BE2C (cell line): ENCODE measurements around the gene RAB11FIP5.
A peak's percentile ranks its signal among the peaks of the same experiment; 100 is the strongest.

Experiments
- DNase-seq: peaks from one replicate; pipeline ENCODE4 v3.0.0-alpha.2; 2020
- H3K27me3 ChIP-seq: fragments of 250-450 bp; sonication (Bioruptor Pico); 2 replicates; pipeline ENCODE4 v1.5.1; 2020; ENCODE audit warnings: mild to moderate bottlenecking
- H3K36me3 ChIP-seq: fragments of 250-450 bp; sonication (Bioruptor Pico); 2 replicates; pipeline ENCODE4 v1.5.1; 2020; ENCODE audit warnings: mild to moderate bottlenecking
- H3K4me1 ChIP-seq: fragments of 250-450 bp; sonication (Bioruptor Pico); 2 replicates; pipeline ENCODE4 v1.5.1; 2020
- H3K4me3 ChIP-seq: 2 replicates; pipeline ENCODE4 v1.5.1; 2011; ENCODE audit warnings: low read depth, low read length
- H3K9me3 ChIP-seq: fragments of 250-450 bp; sonication (Bioruptor Pico); 2 replicates; pipeline ENCODE4 v1.5.1; 2020
- TF ChIP-seq, protein P1 (sequence below): IDR thresholded peaks from 2 replicates; pipeline ENCODE4 v1.5.1; 2012; ENCODE audit warnings: mild to moderate bottlenecking, low read depth, low read length

RAB11FIP5 gene

DNA sequence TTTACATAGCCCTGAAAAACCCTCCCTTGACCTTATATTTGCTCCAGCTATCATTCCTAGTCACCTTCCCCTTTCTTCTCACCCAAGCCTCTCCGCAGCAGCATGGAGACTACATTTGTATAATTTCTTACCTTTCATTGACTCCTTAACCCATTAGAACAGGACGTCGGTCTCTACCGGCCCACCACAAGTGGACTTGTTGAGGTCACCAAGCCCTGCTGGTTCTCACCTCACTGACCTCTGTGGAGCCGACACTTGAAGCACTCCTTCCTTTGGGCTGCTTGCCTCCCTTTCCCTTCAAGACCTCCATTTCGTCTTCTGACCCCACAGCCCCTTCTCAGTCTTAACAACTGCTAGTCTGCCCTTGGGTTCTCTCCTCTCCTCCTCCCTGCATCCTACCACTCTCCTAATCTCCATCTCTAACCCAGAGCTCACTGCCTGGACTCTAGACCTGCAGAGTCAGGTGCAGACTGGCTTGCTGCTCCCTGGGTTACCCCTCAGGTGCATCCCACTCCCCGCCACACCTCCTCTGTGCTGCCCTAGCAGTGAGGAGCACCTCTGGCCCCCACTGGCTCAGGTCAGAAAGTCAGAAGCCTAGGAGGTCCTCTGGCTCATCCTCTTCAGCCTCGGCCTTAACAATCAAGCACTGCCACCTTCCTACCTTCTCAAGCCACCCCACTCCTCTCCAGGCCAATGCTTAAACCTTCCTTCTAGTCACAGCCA lies 35.9 kb downstream of the RAB11FIP5 start:
- H3K27me3 ChIP-seq, result no peaks in the 10 kb centered on the region
- H3K9me3 ChIP-seq, result no peaks in the 10 kb centered on the region
- no peaks in the 10 kb centered on the region for H3K4me1 ChIP-seq

DNA sequence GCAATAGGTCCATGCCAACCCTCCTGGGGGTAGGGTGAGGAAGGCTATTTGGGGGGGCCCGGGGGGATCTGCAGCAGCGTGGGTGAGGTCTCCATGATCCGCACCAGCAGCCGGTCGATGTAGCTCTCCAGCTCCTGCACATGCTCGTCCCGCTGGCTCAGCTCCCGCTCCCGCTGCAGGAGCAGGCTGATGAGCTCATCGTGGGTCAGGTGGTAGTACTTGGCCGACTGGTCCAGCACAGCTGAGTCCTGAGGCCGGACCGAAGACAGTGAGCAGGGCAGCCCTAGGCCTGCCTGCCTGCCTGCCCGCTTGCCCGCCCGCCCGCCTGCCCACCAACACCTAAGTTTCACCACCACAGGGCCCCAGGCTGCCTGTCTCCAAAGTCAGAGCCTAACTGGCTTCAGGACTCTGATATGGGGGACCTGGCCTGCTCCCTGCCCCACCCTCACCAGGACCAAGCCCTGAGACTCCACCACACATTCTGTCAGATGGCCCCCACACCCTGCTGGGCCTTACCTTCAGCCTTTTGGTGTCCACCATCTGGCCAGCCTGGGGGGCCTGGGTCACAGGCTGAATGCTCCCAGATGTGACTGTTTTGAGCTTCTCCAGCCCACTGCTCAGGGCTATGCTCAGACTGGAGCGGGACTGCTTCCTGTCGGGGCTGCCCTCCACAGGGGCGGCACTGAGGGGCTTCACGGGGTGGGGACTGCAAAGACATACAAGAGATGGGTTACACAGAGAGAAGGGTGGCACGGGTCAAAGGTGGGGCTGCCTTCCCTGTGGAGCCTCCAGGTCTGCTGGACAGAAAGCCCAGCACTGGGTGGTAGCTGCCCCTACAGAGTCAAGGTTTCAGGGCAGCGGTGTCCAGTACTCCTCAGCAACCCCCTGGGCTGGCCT lies 37.0 kb downstream of the RAB11FIP5 start:
- H3K36me3 ChIP-seq, result no peaks in the 10 kb centered on the region
- H3K4me1 ChIP-seq, result no peaks in the 10 kb centered on the region
- no peaks in the 10 kb centered on the region for H3K9me3 ChIP-seq
- no peaks in the 10 kb centered on the region for H3K27me3 ChIP-seq
- no peak for DNase-seq
- no peak overlapping the region for H3K4me3 ChIP-seq
- TF ChIP-seq, protein P1, sequence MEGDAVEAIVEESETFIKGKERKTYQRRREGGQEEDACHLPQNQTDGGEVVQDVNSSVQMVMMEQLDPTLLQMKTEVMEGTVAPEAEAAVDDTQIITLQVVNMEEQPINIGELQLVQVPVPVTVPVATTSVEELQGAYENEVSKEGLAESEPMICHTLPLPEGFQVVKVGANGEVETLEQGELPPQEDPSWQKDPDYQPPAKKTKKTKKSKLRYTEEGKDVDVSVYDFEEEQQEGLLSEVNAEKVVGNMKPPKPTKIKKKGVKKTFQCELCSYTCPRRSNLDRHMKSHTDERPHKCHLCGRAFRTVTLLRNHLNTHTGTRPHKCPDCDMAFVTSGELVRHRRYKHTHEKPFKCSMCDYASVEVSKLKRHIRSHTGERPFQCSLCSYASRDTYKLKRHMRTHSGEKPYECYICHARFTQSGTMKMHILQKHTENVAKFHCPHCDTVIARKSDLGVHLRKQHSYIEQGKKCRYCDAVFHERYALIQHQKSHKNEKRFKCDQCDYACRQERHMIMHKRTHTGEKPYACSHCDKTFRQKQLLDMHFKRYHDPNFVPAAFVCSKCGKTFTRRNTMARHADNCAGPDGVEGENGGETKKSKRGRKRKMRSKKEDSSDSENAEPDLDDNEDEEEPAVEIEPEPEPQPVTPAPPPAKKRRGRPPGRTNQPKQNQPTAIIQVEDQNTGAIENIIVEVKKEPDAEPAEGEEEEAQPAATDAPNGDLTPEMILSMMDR, result no peak

More for the DNA sequence above, 35.9 kb downstream of the RAB11FIP5 start:
- DNase-seq, result no peak
- H3K36me3 ChIP-seq, result no peaks in the 10 kb centered on the region
- no peak overlapping the region for H3K4me3 ChIP-seq
- TF ChIP-seq, protein P1, result no peak

DNA sequence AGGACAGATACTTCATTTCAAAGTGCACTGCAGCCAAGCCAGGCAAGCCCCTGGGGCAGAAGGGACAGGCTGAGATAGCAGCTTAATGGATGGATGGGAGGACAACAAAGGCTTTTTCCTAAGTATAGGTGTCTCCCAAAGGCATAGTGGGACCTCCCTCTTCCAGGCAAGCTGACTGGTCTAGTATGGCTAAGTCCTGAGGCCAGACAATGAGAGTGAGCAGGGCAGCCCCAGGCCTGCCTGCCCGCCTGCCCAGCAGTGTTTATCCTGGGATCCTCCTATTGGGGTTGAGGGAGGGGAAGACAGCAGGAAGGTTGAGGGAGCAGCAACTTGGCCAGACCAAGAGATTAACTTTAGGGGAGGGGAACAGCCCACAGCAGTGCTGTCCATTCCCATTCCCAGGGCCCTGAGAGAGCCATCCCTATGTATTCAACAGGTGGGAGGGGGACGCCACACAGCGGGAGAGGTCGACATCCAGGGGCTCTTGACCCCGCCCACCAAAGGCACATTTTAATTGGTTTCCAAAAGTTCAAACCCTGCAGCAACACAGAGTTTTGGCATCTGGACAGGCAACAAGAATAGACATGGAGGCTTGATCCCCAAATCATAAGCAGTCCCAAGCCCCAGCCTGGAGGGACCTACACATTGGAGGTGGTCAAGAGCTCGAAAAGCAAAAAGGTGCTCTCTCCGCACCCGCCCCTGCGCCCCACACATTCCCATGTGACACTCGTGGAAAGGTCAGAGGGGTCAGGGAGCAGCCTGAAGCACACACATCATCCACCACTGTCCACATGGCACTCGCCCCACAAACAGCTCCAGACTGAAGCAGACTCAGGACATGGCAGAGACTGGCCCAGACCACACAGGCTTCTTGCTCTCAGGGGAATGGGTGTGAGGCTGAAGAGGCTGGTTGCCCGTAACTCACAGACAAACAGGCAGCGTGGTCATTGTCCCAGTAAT lies 38.4 kb downstream of the RAB11FIP5 start:
- Histone ChIP-seq H3K9me3 (no peaks in the 10 kb centered on the region), H3K27me3 (no peaks in the 10 kb centered on the region), H3K4me1 (no peaks in the 10 kb centered on the region), H3K4me3 (no peak overlapping the region), H3K36me3 (no peaks in the 10 kb centered on the region)
- TF ChIP-seq, protein P1, result no peak
- no peak for DNase-seq

DNA sequence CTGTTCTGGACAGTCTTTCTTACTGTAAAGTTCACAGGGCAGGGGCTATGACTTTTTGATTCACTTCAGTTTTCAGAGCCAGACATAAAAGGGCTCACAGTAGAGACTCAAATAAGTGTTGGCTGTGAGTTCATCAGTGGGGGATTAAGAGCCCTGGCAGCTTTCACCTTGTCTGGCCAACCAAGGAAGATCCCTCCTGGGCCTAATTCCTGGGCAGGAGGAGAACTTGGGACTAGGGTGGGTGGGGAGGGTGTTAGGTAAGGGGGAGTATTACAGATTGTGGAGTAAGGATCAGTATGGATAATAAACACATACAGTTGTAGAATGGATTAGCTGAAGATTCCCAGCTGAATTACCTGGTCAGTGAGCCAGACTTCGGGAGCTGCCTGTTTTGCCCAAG lies 40.3 kb downstream of the RAB11FIP5 start:
- Histone ChIP-seq H3K4me3 (peak overlapping the region; percentile 60), H3K36me3 (no peaks in the 10 kb centered on the region), H3K9me3 (no peaks in the 10 kb centered on the region), H3K27me3 (no peaks in the 10 kb centered on the region), H3K4me1 (no peaks in the 10 kb centered on the region)
- no peak for DNase-seq
- TF ChIP-seq, protein P1, result no peak

DNA sequence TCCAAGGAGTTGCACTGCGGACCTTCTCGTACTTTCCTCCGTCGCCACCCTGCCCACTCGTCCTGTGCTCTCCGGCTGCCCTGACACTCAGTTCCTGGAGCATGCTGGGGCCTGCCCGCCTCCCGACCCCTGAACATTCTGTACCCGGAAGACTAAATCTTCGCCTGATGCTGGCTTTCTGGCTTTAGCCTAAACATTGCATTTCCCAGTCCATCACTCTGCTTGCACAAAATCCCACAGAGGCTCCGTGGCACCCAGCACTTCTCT lies 40.7 kb downstream of the RAB11FIP5 start:
- Histone ChIP-seq H3K4me3 (peak overlapping the region; percentile 60), H3K9me3 (no peaks in the 10 kb centered on the region), H3K36me3 (no peaks in the 10 kb centered on the region), H3K27me3 (no peaks in the 10 kb centered on the region), H3K4me1 (no peaks in the 10 kb centered on the region)
- DNase-seq, result no peak
- TF ChIP-seq, protein P1, result no peak
